OCI-LY3 (cell line): ENCODE data around the gene HTT.

Source experiments
- EZH2phosphoT487 ChIP-seq: fragments of 200-600 bp; shearing (Covaris generic); IDR thresholded peaks from 2 replicates; pipeline ENCODE4 v1.6.1; 2018; ENCODE audit warnings: antibody characterized with exemption, mixed run types, low read depth
- TF ChIP-seq, protein P1 (sequence below): fragments of 200-600, 300-600 bp; sonication (generic); IDR thresholded peaks from 2 replicates; pipeline ENCODE4 v1.5.1; 2014; ENCODE audit warnings: antibody characterized with exemption, low read length, low read depth

GRCh38 chr4:3252831-3253641 lies 178.6 kb downstream of the HTT start:
- TF ChIP-seq, protein P1, sequence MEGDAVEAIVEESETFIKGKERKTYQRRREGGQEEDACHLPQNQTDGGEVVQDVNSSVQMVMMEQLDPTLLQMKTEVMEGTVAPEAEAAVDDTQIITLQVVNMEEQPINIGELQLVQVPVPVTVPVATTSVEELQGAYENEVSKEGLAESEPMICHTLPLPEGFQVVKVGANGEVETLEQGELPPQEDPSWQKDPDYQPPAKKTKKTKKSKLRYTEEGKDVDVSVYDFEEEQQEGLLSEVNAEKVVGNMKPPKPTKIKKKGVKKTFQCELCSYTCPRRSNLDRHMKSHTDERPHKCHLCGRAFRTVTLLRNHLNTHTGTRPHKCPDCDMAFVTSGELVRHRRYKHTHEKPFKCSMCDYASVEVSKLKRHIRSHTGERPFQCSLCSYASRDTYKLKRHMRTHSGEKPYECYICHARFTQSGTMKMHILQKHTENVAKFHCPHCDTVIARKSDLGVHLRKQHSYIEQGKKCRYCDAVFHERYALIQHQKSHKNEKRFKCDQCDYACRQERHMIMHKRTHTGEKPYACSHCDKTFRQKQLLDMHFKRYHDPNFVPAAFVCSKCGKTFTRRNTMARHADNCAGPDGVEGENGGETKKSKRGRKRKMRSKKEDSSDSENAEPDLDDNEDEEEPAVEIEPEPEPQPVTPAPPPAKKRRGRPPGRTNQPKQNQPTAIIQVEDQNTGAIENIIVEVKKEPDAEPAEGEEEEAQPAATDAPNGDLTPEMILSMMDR: no peak
- TF ChIP-seq EZH2phosphoT487: no peak
